PC-3 (cell line): Measurements from ENCODE around the gene ROS1. TPM values are rescaled to one million over a fixed set of nuclear protein-coding genes. Genes with fewer than 3 reads are reported as not detected.

Experiments
- ATAC-seq: fragments of 200-7000 bp; cut with Tn5 transposase; 2 replicates; pipeline ENCODE4 v1.9.1; 2020; ENCODE audit warnings: mild to moderate bottlenecking, moderate library complexity
- BruUV-seq: library from RNA; stranded (reverse); fragments of 400-500 nt; replicated peaks from 2 replicates; lab custom pipeline; 2021; lab: Mats Ljungman, UMichigan
- CTCF ChIA-PET: fragments of 300-600 bp; sonication (Branson Sonifier 250); formaldehyde crosslinking; loops from one replicate; lab custom pipeline; 2022; ENCODE audit warnings: antibody characterized with exemption; lab: Charles Lee
- POLR2A ChIA-PET: fragments of 300-600 bp; sonication (Branson Sonifier 250); formaldehyde crosslinking; loops from one replicate; lab custom pipeline; 2022; ENCODE audit warnings: antibody characterized with exemption; ENCODE audit not compliant: unreplicated experiment; lab: Charles Lee
- DNase-seq: peaks from one replicate; pipeline ENCODE4 v3.0.0-alpha.2; 2015
- H2AFZ ChIP-seq: fragments of 300-600 bp; sonication (generic); 2 replicates; pipeline ENCODE4 v1.6.0; 2016; ENCODE audit warnings: antibody characterized with exemption, low read length
- H3F3A ChIP-seq: fragments of 300-600 bp; sonication (generic); one replicate; pipeline ENCODE4 v1.6.0; 2017; ENCODE audit warnings: antibody characterized with exemption, low read length, control low read depth, mild to moderate bottlenecking; ENCODE audit not compliant: unreplicated experiment
- H3K27ac ChIP-seq: fragments of 300-600 bp; sonication (generic); 2 replicates; pipeline ENCODE4 v1.5.1; 2016; ENCODE audit warnings: mild to moderate bottlenecking, low read length
- H3K27me3 ChIP-seq: fragments of 300-600 bp; sonication (generic); 2 replicates; pipeline ENCODE4 v1.6.1; 2016; ENCODE audit warnings: low read length, mixed read lengths
- H3K36me3 ChIP-seq: fragments of 300-600 bp; sonication (generic); 2 replicates; pipeline ENCODE4 v1.6.1; 2016; ENCODE audit warnings: low read depth, mixed run types, low read length, mixed read lengths
- H3K4me1 ChIP-seq: fragments of 300-600 bp; sonication (generic); 2 replicates; pipeline ENCODE4 v1.5.1; 2016; ENCODE audit warnings: low read length; ENCODE audit not compliant: insufficient read depth
- H3K4me2 ChIP-seq: fragments of 300-600 bp; sonication (generic); 2 replicates; pipeline ENCODE4 v1.6.0; 2016; ENCODE audit warnings: low read length
- H3K4me3 ChIP-seq: fragments of 300-600 bp; sonication (generic); 2 replicates; pipeline ENCODE4 v1.5.1; 2016; ENCODE audit warnings: mild to moderate bottlenecking, low read length, mixed read lengths
- H3K79me2 ChIP-seq: fragments of 300-600 bp; sonication (generic); 2 replicates; pipeline ENCODE4 v1.6.1; 2017; ENCODE audit warnings: low read length, mixed read lengths
- H3K9ac ChIP-seq: fragments of 300-600 bp; sonication (generic); 2 replicates; pipeline ENCODE4 v1.6.0; 2016; ENCODE audit warnings: mild to moderate bottlenecking, low read length
- H3K9me2 ChIP-seq: fragments of 300-600 bp; sonication (generic); replicated peaks from 2 replicates; pipeline ENCODE4 v1.6.1; 2016; ENCODE audit warnings: mixed run types, low read length, mixed read lengths
- H3K9me3 ChIP-seq: fragments of 300-600 bp; sonication (generic); 2 replicates; pipeline ENCODE4 v1.6.1; 2016; ENCODE audit warnings: low read length, mixed read lengths
- H4K20me1 ChIP-seq: fragments of 300-600 bp; sonication (generic); 2 replicates; pipeline ENCODE4 v1.6.1; 2016; ENCODE audit warnings: low read length, mixed read lengths
- EZH2 ChIP-seq: fragments of 300-600 bp; sonication (generic); IDR thresholded peaks from one replicate; pipeline ENCODE4 v1.6.1; 2017; ENCODE audit warnings: antibody characterized with exemption, mild to moderate bottlenecking, low read length; ENCODE audit not compliant: unreplicated experiment
- EZH2phosphoT487 ChIP-seq: fragments of 300-600 bp; sonication (generic); IDR thresholded peaks from 2 replicates; pipeline ENCODE4 v1.6.1; 2018; ENCODE audit warnings: mild to moderate bottlenecking, antibody characterized with exemption, low read length, borderline replicate concordance
- intact Hi-C: fragments of 100-400 bp; cut with micrococcal nuclease; formaldehyde crosslinking; loops from 2 replicates; pipeline ENCODE4 v1.9.0; 2023
- total RNA-seq: library from RNA; depleted of rRNA; stranded (reverse); fragments of >200 nt; gene quantifications from 2 replicates; pipeline ENCODE4 v1.2.3, GENCODE V29; 2014
- TF ChIP-seq, protein P1 (sequence below): fragments of 300-600 bp; sonication (generic); conservative IDR thresholded peaks from 2 replicates; pipeline ENCODE4 v1.5.1; 2017; ENCODE audit warnings: antibody characterized with exemption, low read depth, mild to moderate bottlenecking, low read length

Gene ROS1
- total RNA-seq, 1 experiment from 2014 or later: 0.07 TPM

DNA sequence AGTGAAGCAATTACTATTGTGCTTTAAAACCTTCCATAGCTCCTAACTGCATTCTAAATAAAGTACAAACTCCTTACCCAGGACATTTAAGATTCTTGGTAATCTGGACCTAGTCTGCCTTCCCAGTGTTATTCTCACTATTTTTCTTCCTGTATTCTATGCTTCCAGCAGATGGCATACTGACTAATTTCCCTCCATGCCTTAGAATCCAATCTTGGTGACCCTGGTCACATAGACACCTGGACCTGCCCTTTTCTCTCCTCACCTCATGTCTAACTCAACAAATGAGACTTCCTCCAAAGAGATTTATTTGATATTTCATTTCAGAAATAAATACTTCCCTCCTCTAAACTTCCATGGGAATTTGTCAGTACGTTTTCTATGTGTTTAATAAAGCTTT, 25.8 kb downstream of the ROS1 start:
- no peaks in the 10 kb centered on the region for H3K36me3 ChIP-seq
- POLR2A ChIA-PET: no interaction called here
- H3K9ac ChIP-seq: no peak overlapping the region
- no TSS peak for BruUV-seq
- H3K9me2 ChIP-seq: no peaks in the 10 kb centered on the region
- H3K4me2 ChIP-seq: no peak overlapping the region
- peaks cover 6% of the 10 kb centered on the region; the same call in 1 of the 2 replicates for H3K4me1 ChIP-seq
- no peak overlapping the region for H3K27ac ChIP-seq
- DNase-seq: peak; percentile 41
- no peaks in the 10 kb centered on the region for H4K20me1 ChIP-seq
- no peaks in the 10 kb centered on the region for H3F3A ChIP-seq
- no peaks in the 10 kb centered on the region for H3K79me2 ChIP-seq
- H3K9me3 ChIP-seq: no peaks in the 10 kb centered on the region
- peak; percentile 51; the same call in 1 of the 2 replicates for ATAC-seq
- H3K27me3 ChIP-seq: no peaks in the 10 kb centered on the region
- no peak overlapping the region for H3K4me3 ChIP-seq
- intact Hi-C loops: loop anchor here (1.0 to 5.0 kb wide), 3 partner anchors 48 to 202 kb away; partner anchors contain the start of gene GOPC
- no peak overlapping the region for H2AFZ ChIP-seq
- TF ChIP-seq, protein P1, sequence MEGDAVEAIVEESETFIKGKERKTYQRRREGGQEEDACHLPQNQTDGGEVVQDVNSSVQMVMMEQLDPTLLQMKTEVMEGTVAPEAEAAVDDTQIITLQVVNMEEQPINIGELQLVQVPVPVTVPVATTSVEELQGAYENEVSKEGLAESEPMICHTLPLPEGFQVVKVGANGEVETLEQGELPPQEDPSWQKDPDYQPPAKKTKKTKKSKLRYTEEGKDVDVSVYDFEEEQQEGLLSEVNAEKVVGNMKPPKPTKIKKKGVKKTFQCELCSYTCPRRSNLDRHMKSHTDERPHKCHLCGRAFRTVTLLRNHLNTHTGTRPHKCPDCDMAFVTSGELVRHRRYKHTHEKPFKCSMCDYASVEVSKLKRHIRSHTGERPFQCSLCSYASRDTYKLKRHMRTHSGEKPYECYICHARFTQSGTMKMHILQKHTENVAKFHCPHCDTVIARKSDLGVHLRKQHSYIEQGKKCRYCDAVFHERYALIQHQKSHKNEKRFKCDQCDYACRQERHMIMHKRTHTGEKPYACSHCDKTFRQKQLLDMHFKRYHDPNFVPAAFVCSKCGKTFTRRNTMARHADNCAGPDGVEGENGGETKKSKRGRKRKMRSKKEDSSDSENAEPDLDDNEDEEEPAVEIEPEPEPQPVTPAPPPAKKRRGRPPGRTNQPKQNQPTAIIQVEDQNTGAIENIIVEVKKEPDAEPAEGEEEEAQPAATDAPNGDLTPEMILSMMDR: peak; percentile 53
- TF ChIP-seq EZH2phosphoT487 (no peak), EZH2 (no peak)
- CTCF ChIA-PET: no interaction called here

DNA sequence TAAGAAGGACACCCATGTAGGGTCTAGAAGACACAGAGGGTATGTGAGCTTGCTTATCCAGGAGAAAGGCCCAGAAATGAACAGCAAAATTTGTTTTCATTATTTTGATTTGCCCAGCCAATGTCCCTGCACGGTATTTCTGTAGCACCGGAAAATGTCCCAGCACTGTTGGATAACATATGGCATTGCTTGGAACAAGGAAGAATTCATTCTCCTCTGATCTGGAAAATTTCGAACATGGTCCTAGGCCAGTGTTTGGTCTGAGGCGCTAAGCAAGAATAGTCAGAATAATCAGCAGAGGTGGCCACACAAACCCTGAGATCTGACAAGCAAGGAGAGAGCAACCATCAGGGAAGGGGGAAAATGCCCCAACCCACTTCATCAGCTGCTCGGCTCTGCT, 26.6 kb downstream of the ROS1 start:
- peaks cover 6% of the 10 kb centered on the region; the same call in 1 of the 2 replicates for H3K4me1 ChIP-seq
- no peak overlapping the region for H3K4me2 ChIP-seq
- no TSS peak for BruUV-seq
- no peaks in the 10 kb centered on the region for H3K36me3 ChIP-seq
- TF ChIP-seq, protein P1: no peak
- TF ChIP-seq EZH2phosphoT487 (no peak), EZH2 (no peak)
- intact Hi-C loops: no loop called here
- H3K9me3 ChIP-seq: no peaks in the 10 kb centered on the region
- DNase-seq (no peak), ATAC-seq (no peak)
- POLR2A ChIA-PET: no interaction called here
- H3K27ac ChIP-seq: no peak overlapping the region
- H3F3A ChIP-seq: no peaks in the 10 kb centered on the region
- H3K79me2 ChIP-seq: no peaks in the 10 kb centered on the region
- H3K27me3 ChIP-seq: no peaks in the 10 kb centered on the region
- no peak overlapping the region for H3K4me3 ChIP-seq
- H2AFZ ChIP-seq: no peak overlapping the region
- no peaks in the 10 kb centered on the region for H3K9me2 ChIP-seq
- no peaks in the 10 kb centered on the region for H4K20me1 ChIP-seq
- CTCF ChIA-PET: no interaction called here
- H3K9ac ChIP-seq: no peak overlapping the region

DNA sequence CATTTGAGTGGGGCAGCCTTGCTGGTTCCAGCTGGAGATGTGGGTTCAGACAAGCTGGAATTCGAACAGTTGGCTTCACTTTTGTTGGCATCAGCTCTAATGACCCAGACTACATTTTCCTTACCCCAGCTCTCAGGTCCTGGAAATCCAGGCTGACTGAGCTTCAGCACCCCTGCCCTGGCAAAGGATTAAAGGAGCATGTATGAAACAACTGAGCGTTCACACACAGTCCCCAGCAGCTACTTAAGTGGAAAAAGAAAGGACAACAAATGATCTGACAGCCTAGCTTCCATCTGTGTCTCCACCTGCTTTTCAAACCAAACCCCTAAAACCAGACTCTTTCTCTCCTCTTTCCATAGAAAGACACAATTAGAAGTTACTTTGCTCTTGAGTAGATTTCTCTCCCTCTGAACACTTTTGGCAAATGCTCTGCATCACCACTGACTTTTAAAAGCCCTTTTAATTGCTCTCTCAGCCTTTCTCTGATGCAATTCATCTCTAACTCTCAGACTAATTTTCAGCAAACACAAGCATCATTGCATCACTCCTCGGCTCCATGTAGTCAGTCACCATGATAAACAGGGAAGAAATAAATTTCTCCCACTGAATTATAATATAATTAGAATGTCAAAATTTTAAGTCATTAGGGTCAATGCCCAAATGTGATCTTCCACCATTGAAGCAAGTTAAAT, 28.1 kb downstream of the ROS1 start:
- H3K9me2 ChIP-seq: no peaks in the 10 kb centered on the region
- H3F3A ChIP-seq: no peaks in the 10 kb centered on the region
- DNase-seq (no peak), ATAC-seq (no peak)
- no peaks in the 10 kb centered on the region for H3K9me3 ChIP-seq
- CTCF ChIA-PET: no interaction called here
- POLR2A ChIA-PET: no interaction called here
- no peak overlapping the region for H3K9ac ChIP-seq
- no peaks in the 10 kb centered on the region for H3K36me3 ChIP-seq
- peaks cover 15% of the 10 kb centered on the region for H3K4me1 ChIP-seq
- H3K4me2 ChIP-seq: no peak overlapping the region
- no peaks in the 10 kb centered on the region for H4K20me1 ChIP-seq
- H3K4me3 ChIP-seq: no peak overlapping the region
- H2AFZ ChIP-seq: no peak overlapping the region
- TF ChIP-seq EZH2phosphoT487: no peak
- no peak for TF ChIP-seq EZH2
- TF ChIP-seq, protein P1: no peak
- H3K79me2 ChIP-seq: no peaks in the 10 kb centered on the region
- H3K27ac ChIP-seq: no peak overlapping the region
- no TSS peak for BruUV-seq
- intact Hi-C loops: no loop called here
- no peaks in the 10 kb centered on the region for H3K27me3 ChIP-seq
